Measurements from ENCODE around the gene BARD1. TPM values are rescaled to one million over a fixed set of nuclear protein-coding genes. Genes with fewer than 3 reads are reported as not detected.

The BARD1 gene
- total RNA-seq, 4 donors from 2014 or later = 39.8 to 120 (median 54.4) TPM

- Histone ChIP-seq H3K27ac (no peak overlapping the region), H3K9me3 (no peaks in the 10 kb centered on the region), H3K4me3 (no peak overlapping the region), H3K36me3 (no peaks in the 10 kb centered on the region), H3K27me3 (no peaks in the 10 kb centered on the region), H3K4me1 (no peaks in the 10 kb centered on the region)
- intact Hi-C loops (cut with DNase I; ENCODE audit: low total_unique reads) = no loop called here
- TF ChIP-seq POLR2A (IDR thresholded peaks at IDR 0.05) = no peak
- no peak for TF ChIP-seq CTCF (IDR thresholded peaks at IDR 0.05)
- no peak for DNase-seq
These were observed 28.0 kb upstream of the BARD1 start for GRCh38 chr2:214837466-214837865.

GRCh38 chr2:214836568-214836967, 27.1 kb upstream of the BARD1 start:
- intact Hi-C loops (cut with DNase I; ENCODE audit: low total_unique reads) = no loop called here
- Histone ChIP-seq H3K27me3 (no peaks in the 10 kb centered on the region), H3K27ac (no peak overlapping the region), H3K36me3 (no peaks in the 10 kb centered on the region), H3K4me3 (no peak overlapping the region), H3K9me3 (no peaks in the 10 kb centered on the region), H3K4me1 (no peaks in the 10 kb centered on the region)
- TF ChIP-seq CTCF (IDR thresholded peaks at IDR 0.05) (no peak), POLR2A (IDR thresholded peaks at IDR 0.05) (no peak)
- no peak for DNase-seq

- no peaks in the 10 kb centered on the region for H3K27me3 ChIP-seq
- H3K36me3 ChIP-seq = no peaks in the 10 kb centered on the region
- TF ChIP-seq CTCF (IDR thresholded peaks at IDR 0.05) (peak in 1 of 4 experiments; percentile 18), POLR2A (IDR thresholded peaks at IDR 0.05) (no peak)
- no peaks in the 10 kb centered on the region for H3K9me3 ChIP-seq
- no peak for DNase-seq
- H3K4me1 ChIP-seq = no peaks in the 10 kb centered on the region
- H3K27ac ChIP-seq = no peak overlapping the region
- intact Hi-C loops (cut with DNase I; ENCODE audit: low total_unique reads) = no loop called here
- H3K4me3 ChIP-seq = no peak overlapping the region
These were observed 21.4 kb upstream of the BARD1 start for GRCh38 chr2:214830794-214831346.

- DNase-seq = no peak
- Histone ChIP-seq H3K27ac (no peak overlapping the region), H3K36me3 (no peaks in the 10 kb centered on the region), H3K4me1 (no peaks in the 10 kb centered on the region), H3K27me3 (no peaks in the 10 kb centered on the region), H3K9me3 (no peaks in the 10 kb centered on the region), H3K4me3 (no peak overlapping the region)
- intact Hi-C loops (cut with DNase I; ENCODE audit: low total_unique reads) = no loop called here
- no peak for TF ChIP-seq POLR2A (IDR thresholded peaks at IDR 0.05)
- TF ChIP-seq CTCF (IDR thresholded peaks at IDR 0.05) = no peak
These were observed 6.6 kb upstream of the BARD1 start for GRCh38 chr2:214816008-214816533.

GRCh38 chr2:214810671-214811070, 1.2 kb upstream of the BARD1 start:
- intact Hi-C loops (cut with DNase I; ENCODE audit: low total_unique reads) = no loop called here
- H3K4me1 ChIP-seq = no peaks in the 10 kb centered on the region
- H3K27me3 ChIP-seq = no peaks in the 10 kb centered on the region
- DNase-seq = peak in 1 of 2 donors; percentile 19
- H3K27ac ChIP-seq = peak overlapping the region; percentile 89 to 96
- no peaks in the 10 kb centered on the region for H3K36me3 ChIP-seq
- H3K4me3 ChIP-seq = peak overlapping the region; percentile 85 to 89
- TF ChIP-seq CTCF (IDR thresholded peaks at IDR 0.05) (no peak), POLR2A (IDR thresholded peaks at IDR 0.05) (no peak)
- H3K9me3 ChIP-seq = no peaks in the 10 kb centered on the region
